C4-2B (cell line): Measurements from ENCODE around the gene NR2F1.

Experiments used
- H3K27ac ChIP-seq: fragments of 450-650 bp; 2 replicates; pipeline ENCODE4 v1.5.1; 2017
- CTCF ChIP-seq: fragments of 450-650 bp; conservative IDR thresholded peaks from 2 replicates; pipeline ENCODE4 v1.5.1; 2017; ENCODE audit warnings: mild to moderate bottlenecking
- ZFX ChIP-seq: fragments of 450-650 bp; IDR thresholded peaks from 2 replicates; pipeline ENCODE4 v1.6.1; 2017

NR2F1 gene

DNA sequence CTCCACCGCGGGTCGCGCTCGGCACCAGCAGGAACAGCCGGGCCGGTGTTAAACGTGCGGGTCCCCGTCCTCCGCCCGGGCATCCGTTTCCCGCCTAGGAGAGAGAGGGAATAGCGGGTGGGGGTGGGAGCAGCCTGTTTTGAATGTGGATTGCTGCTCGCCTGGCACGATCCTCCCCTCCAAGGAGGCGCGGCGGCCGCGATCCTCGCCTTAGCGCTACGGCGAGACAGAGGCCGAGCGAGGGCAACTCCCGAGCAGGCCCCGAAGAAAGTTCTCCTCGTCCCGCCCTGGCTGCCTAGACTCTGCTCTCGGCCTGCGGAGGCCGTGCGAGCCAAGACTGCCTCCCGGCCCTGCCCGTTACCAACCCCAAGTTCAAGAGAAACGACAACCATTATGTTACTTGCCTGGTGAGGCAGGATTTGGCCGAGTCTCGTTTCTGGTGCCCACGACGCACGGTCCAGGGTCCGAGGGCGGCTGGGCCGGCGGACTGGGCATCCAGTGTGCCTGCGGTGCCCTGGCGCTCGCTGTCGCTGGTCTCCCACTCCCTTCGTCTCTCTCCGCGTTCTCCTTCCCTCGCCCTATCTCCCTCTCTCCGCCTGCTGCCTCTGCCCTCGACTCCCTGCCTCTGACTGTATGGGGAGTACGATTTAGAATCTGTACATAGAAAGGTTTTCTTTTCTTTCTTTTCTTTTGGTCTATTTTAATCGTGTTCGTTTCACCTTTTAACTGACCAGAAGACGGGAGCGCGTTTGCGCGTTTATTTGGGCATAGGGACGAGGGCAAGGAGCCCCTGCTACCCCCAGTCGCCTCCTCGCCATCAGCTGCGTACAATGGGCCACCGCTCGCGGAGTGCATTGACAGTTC lies 2.7 kb upstream of the NR2F1 start:
- H3K27ac ChIP-seq = peak overlapping the region; percentile 42; the same call in 1 of the 2 replicates

GRCh38 chr5:93580927-93581445 lies 2.0 kb upstream of the NR2F1 start, which contains the start of gene NR2F1-AS1:
Gene NR2F1-AS1 (minus strand): TSS chr5:93581219.
- H3K27ac ChIP-seq = peak within 1 kb of the TSS; percentile 42
- TF ChIP-seq ZFX (no peak), CTCF (no peak)

More for the DNA sequence above, 2.7 kb upstream of the NR2F1 start:
- TF ChIP-seq CTCF = no peak
- no peak for TF ChIP-seq ZFX

DNA sequence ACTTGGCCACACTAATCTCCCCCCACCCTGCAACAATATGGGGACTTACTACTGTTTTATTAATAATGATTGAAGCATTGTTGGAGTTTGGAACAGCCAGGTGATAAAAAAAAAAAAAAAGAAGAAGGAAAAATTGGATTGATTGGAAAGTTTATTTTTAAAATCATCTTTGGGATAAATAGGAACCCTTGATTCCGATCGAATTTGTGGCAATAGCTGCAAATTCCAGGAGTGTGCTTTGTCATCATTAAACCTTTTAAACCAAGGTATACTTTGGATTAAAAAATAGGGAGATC lies 907 bp upstream of the NR2F1 start:
- H3K27ac ChIP-seq = no peak overlapping the region
- TF ChIP-seq ZFX (no peak), CTCF (no peak)

DNA sequence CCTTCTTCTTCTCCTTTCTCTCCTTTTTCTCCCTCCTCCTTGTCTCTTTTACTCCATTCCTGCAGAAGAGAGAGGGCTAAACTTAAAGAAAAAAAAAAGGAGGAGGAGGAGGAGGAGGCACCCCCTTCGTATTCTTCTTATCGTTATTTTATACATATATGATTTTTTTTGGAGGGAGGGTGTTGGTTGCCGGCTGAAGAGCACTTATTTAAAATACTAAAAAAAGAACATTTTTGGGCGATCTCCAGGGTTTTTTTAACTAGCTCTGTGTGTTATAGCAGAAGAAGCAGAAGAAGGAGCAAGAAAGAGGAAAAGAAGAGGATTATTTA lies 381 bp downstream of the NR2F1 start:
- no peak overlapping the region; the same call in 1 of the 2 replicates for H3K27ac ChIP-seq
- no peak for TF ChIP-seq ZFX
- no peak for TF ChIP-seq CTCF

DNA sequence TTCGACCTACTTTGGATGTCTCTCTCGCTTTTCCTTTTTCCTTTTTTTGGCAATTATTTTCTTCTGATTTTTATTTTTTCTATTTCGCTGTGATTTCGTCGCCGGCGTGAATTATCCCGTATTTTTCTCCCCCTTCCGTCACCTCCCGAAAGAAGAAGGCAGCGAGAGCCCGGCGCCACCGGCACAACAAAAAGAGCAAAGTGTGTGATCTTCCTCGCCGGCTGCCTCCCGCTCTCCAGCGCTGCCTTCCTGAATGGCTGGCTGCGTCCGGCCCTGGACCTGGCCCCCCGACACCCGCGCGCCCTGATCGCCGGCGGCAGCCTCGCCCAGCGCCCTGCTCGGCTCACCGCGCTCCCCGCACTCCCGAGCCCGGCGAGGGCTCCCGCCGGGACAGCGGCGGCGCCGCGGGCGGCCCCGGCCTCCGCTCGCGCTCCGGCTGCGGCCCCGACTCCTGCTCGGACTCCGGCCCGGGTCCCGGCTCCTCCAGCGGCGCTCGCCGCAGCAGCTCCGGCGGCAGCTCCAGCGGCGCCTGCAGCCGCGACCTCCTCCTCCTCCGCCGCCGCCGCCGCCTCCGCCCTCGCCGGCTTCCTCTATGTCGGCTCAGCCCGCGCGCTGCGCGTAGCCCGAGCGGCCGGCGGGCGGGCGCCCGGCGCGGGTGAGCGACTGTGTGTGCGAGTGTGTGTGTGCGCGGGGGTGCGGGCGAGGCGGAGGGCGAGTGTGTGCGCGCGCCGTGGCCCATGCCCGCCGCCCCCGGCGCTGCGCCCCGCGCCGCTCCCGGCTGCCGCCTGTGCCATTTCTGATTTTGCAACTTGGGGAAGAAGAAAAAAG lies 960 bp downstream of the NR2F1 start:
- TF ChIP-seq ZFX (0 out of 2 replicates have a peak, but pooled peaks have one; percentile 22), CTCF (no peak)

GRCh38 chr5:93584596-93585040 lies 1.6 kb downstream of the NR2F1 start:
- peak overlapping the region; percentile 48 for H3K27ac ChIP-seq
- TF ChIP-seq ZFX (no peak), CTCF (no peak)

More for the DNA sequence above, 960 bp downstream of the NR2F1 start:
- H3K27ac ChIP-seq = peak overlapping the region; percentile 48
